Astrocyte (in vitro differentiated cells and primary cell): ENCODE data around the gene NR2F1. TPM values are rescaled to one million over a fixed set of nuclear protein-coding genes. Genes with fewer than 3 reads are reported as not detected.
A peak's percentile ranks its signal among the peaks of the same experiment; 100 is the strongest.

Source experiments
- DNase-seq: peaks from one replicate; pipeline ENCODE4 v3.0.0-alpha.2; 2010; ENCODE audit warnings: low read depth
- FAIRE-seq: peaks from 2 replicates; lab custom pipeline; 2011; peaks lifted over from hg19 to GRCh38; lab: Jason Lieb, UNC
- H2AFZ ChIP-seq: 2 replicates; pipeline ENCODE4 v1.6.0; 2012; ENCODE audit warnings: low read depth, low read length, inconsistent platforms
- H3K27ac ChIP-seq: 2 replicates; pipeline ENCODE4 v1.5.1; 2011; ENCODE audit warnings: low read depth, low read length, inconsistent platforms
- H3K27me3 ChIP-seq: 2 replicates; pipeline ENCODE4 v1.6.0; 2011; ENCODE audit warnings: low read length, inconsistent platforms; ENCODE audit not compliant: insufficient read depth
- H3K36me3 ChIP-seq: 2 replicates; pipeline ENCODE4 v1.5.1; 2011; ENCODE audit warnings: low read length, inconsistent platforms; ENCODE audit not compliant: insufficient read depth
- H3K4me1 ChIP-seq: 2 replicates; pipeline ENCODE4 v1.5.1; 2011; ENCODE audit warnings: low read length, inconsistent platforms; ENCODE audit not compliant: insufficient read depth
- H3K4me2 ChIP-seq: 2 replicates; pipeline ENCODE4 v1.6.0; 2012; ENCODE audit warnings: low read length, inconsistent platforms
- H3K4me3 ChIP-seq: 2 replicates; pipeline ENCODE4 v1.5.1; 2011; ENCODE audit warnings: low read depth, mild to moderate bottlenecking, low read length, inconsistent platforms; ENCODE audit not compliant: insufficient read depth
- H3K79me2 ChIP-seq: 2 replicates; pipeline ENCODE4 v1.6.0; 2012; ENCODE audit warnings: mild to moderate bottlenecking, low read length, inconsistent platforms; ENCODE audit not compliant: insufficient read depth
- H3K9ac ChIP-seq: 2 replicates; pipeline ENCODE4 v1.6.0; 2012; ENCODE audit warnings: mild to moderate bottlenecking, low read length, inconsistent platforms
- H3K9me3 ChIP-seq: 2 replicates; pipeline ENCODE4 v1.5.1; 2012; ENCODE audit warnings: low read depth, mild to moderate bottlenecking, low read length, inconsistent platforms; ENCODE audit not compliant: insufficient read depth
- H4K20me1 ChIP-seq: 2 replicates; pipeline ENCODE4 v1.6.0; 2012; ENCODE audit warnings: low read length, inconsistent platforms; ENCODE audit not compliant: insufficient read depth
- H3K27ac Mint-ChIP-seq: one replicate; pipeline ENCODE4 v1.8.0; 2021; ENCODE audit warnings: mild to moderate bottlenecking, mixed read lengths; ENCODE audit not compliant: unreplicated experiment
- H3K27me3 Mint-ChIP-seq: one replicate; pipeline ENCODE4 v1.8.0; 2021; ENCODE audit warnings: low read depth, mixed read lengths; ENCODE audit not compliant: unreplicated experiment
- H3K36me3 Mint-ChIP-seq: one replicate; pipeline ENCODE4 v1.8.0; 2021; ENCODE audit warnings: low read depth, mixed read lengths; ENCODE audit not compliant: unreplicated experiment
- H3K4me1 Mint-ChIP-seq: one replicate; pipeline ENCODE4 v1.8.0; 2021; ENCODE audit warnings: low read depth, mixed read lengths; ENCODE audit not compliant: unreplicated experiment
- H3K4me3 Mint-ChIP-seq: one replicate; pipeline ENCODE4 v1.8.0; 2021; ENCODE audit warnings: mild to moderate bottlenecking, moderate library complexity, mixed read lengths; ENCODE audit not compliant: unreplicated experiment
- H3K9me3 Mint-ChIP-seq: one replicate; pipeline ENCODE4 v1.8.0; 2021; ENCODE audit warnings: mild to moderate bottlenecking, mixed read lengths; ENCODE audit not compliant: unreplicated experiment
- CTCF ChIP-seq: IDR thresholded peaks from 2 replicates; pipeline ENCODE4 v1.5.1; 2011; ENCODE audit warnings: low read depth, mild to moderate bottlenecking, inconsistent platforms, low read length, moderate library complexity; ENCODE audit not compliant: insufficient read depth
- EZH2 ChIP-seq: IDR thresholded peaks from 2 replicates; pipeline ENCODE4 v1.6.1; 2012; ENCODE audit warnings: mild to moderate bottlenecking, low read length, inconsistent platforms; ENCODE audit not compliant: insufficient read depth
- total RNA-seq: library from RNA; stranded (reverse); gene quantifications from 2 replicates; pipeline ENCODE4 v1.2.1, GENCODE V29; 2021

NR2F1 gene
- total RNA-seq, 1 donor from 2014 or later = 4.3 TPM

- Mint-ChIP-seq H3K27ac (no peak overlapping the region), H3K27me3 (peaks cover 90% of the 10 kb centered on the region), H3K4me1 (peaks cover 3% of the 10 kb centered on the region), H3K4me3 (no peak overlapping the region), H3K9me3 (no peaks in the 10 kb centered on the region), H3K36me3 (no peaks in the 10 kb centered on the region)
- peaks cover 45% of the 10 kb centered on the region for H3K27me3 ChIP-seq
- no peak overlapping the region for H3K4me2 ChIP-seq
- H2AFZ ChIP-seq = no peak overlapping the region
- no peak overlapping the region for H3K4me3 ChIP-seq
- FAIRE-seq (no peak), DNase-seq (no peak)
- no peaks in the 10 kb centered on the region for H3K9me3 ChIP-seq
- H4K20me1 ChIP-seq = peaks cover 6% of the 10 kb centered on the region
- H3K9ac ChIP-seq = no peak overlapping the region
- peaks cover 30% of the 10 kb centered on the region for H3K4me1 ChIP-seq
- H3K27ac ChIP-seq = no peak overlapping the region
- H3K36me3 ChIP-seq = no peaks in the 10 kb centered on the region
- no peaks in the 10 kb centered on the region for H3K79me2 ChIP-seq
- TF ChIP-seq CTCF = no peak
- no peak for TF ChIP-seq EZH2
Observed at GRCh38 chr5:93610581-93611272, 27.7 kb downstream of the NR2F1 start.

- DNase-seq (no peak), FAIRE-seq (no peak)
- H2AFZ ChIP-seq = no peak overlapping the region
- Mint-ChIP-seq H3K27me3 (peaks cover 90% of the 10 kb centered on the region), H3K4me1 (peaks cover 3% of the 10 kb centered on the region), H3K27ac (no peak overlapping the region), H3K9me3 (peaks cover under 1% of the 10 kb centered on the region), H3K36me3 (no peaks in the 10 kb centered on the region), H3K4me3 (no peak overlapping the region)
- H3K27ac ChIP-seq = no peak overlapping the region
- H3K4me1 ChIP-seq = peaks cover 26% of the 10 kb centered on the region
- H4K20me1 ChIP-seq = peaks cover 6% of the 10 kb centered on the region
- H3K79me2 ChIP-seq = no peaks in the 10 kb centered on the region
- peak overlapping the region; percentile 87 for H3K4me2 ChIP-seq
- peak overlapping the region; percentile 44 for H3K4me3 ChIP-seq
- H3K27me3 ChIP-seq = peaks cover 45% of the 10 kb centered on the region
- no peak overlapping the region for H3K9ac ChIP-seq
- H3K9me3 ChIP-seq = no peaks in the 10 kb centered on the region
- H3K36me3 ChIP-seq = no peaks in the 10 kb centered on the region
- TF ChIP-seq CTCF = no peak
- TF ChIP-seq EZH2 = no peak
Observed at GRCh38 chr5:93611273-93611975, 28.4 kb downstream of the NR2F1 start.
